GM21526 (cell line): Measurements from ENCODE around the gene RANBP9.

Experiments
- ATAC-seq: cut with Tn5 transposase; IDR thresholded peaks from one replicate; pipeline ENCODE4 v1.9.1; 2021; ENCODE audit warnings: moderate library complexity; ENCODE audit not compliant: unreplicated experiment, low FRiP score

Gene RANBP9

GRCh38 chr6:13679996-13680395, 31.6 kb downstream of the RANBP9 start:
- no peak for ATAC-seq

- ATAC-seq: no peak
Measured at GRCh38 chr6:13678255-13678983, 33.2 kb downstream of the RANBP9 start.

DNA sequence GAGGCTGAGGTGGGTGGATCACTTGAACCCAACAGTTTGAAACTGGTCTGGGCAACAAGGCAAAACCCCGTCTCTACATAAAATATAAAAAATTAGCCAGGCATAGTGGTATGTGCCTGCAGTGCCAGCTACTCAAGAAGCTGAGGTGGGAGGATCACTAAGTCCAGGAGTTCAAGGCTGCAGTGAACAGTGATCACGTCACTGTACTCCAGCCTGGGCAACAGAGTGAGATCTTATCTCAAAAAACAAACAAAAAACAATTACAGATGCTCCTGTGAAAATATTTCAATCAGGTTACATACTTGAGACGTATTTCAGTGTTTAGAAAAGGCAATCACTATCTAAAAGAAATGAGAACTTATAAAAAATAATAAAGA, 33.8 kb downstream of the RANBP9 start:
- no peak for ATAC-seq

GRCh38 chr6:13676551-13677156, 35.0 kb downstream of the RANBP9 start:
- ATAC-seq: no peak

- no peak for ATAC-seq
Measured at GRCh38 chr6:13674533-13675190, 37.0 kb downstream of the RANBP9 start.

DNA sequence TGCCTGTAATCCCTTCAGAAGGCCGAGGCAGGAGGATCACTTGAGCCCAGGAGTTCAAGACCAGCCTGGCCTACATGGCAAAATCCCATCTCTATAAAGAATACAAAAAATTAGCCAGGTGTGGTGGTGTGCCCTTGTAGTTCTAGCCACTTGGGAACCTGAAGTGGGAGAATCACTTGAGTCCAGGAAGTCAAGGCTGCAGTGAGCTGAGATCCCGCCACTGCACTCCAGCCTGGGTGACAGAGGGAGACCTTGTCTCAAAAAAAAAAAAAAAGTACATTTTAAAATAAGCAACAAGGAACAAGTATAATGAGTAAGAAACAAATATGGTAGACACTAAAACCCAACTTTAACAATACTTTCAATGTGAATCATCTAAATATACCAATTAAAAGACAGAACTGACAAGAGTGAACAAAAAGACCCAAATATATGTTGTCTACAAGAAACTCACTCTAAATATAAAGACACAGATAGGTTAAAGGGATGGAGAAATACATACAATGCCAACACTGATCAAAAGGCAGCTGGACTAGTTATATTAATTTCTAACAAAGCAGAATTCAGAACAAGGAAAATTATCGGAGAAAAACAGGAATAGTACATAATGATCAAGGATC, 37.7 kb downstream of the RANBP9 start:
- no peak for ATAC-seq

- ATAC-seq: no peak
Measured at GRCh38 chr6:13673368-13673767, 38.3 kb downstream of the RANBP9 start.

DNA sequence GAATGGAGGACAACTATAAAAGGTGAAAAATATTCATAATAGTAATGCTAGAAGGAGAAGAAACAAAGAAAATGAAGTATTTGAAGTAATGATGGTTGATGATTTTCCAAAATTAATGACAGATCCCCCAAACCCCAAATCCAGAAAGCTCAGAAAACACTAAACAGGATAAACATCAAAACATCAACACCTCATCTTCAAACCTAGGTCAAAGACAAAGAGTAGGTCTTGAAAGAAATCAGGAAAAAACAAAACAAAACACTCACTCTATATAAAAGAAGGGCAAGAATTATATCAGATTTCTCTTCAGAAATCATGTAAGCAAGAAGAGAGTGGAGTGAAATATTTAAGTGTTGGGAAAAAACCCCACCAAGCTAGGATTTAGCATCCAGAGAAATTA, 38.7 kb downstream of the RANBP9 start:
- ATAC-seq: no peak

GRCh38 chr6:13671548-13672127, 40.0 kb downstream of the RANBP9 start:
- ATAC-seq: no peak

GRCh38 chr6:13669476-13669875, 42.2 kb downstream of the RANBP9 start:
- no peak for ATAC-seq

DNA sequence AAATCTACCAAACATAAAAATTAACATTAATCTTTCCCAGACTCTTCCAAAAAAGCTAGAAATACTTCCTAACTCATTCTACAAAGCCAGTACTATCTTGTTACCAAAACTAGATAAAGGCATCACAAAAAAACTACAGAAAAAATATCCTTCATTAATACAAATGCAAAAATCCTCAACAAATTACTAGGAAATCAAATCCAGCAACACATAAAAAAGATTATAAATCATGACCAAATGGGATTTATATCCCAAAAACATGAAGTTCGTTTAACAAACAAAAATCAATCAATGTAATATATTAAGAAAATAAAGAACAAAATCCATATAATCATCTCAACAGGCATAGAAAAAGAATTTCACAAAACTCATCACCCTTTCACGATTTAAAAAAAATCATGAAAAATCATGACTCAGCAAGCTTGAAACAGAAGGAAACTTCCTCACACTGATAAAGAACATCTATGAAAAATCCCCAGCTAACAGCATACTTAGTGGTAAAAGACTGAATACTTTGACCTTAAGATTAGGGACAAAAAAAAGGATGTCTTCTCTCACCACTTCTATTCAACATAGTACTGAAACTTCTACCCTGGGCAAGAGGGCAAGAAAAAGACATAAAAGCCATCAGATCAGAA, 43.2 kb downstream of the RANBP9 start:
- ATAC-seq: no peak

- no peak for ATAC-seq
Measured at GRCh38 chr6:13667655-13668054, 44.0 kb downstream of the RANBP9 start.

DNA sequence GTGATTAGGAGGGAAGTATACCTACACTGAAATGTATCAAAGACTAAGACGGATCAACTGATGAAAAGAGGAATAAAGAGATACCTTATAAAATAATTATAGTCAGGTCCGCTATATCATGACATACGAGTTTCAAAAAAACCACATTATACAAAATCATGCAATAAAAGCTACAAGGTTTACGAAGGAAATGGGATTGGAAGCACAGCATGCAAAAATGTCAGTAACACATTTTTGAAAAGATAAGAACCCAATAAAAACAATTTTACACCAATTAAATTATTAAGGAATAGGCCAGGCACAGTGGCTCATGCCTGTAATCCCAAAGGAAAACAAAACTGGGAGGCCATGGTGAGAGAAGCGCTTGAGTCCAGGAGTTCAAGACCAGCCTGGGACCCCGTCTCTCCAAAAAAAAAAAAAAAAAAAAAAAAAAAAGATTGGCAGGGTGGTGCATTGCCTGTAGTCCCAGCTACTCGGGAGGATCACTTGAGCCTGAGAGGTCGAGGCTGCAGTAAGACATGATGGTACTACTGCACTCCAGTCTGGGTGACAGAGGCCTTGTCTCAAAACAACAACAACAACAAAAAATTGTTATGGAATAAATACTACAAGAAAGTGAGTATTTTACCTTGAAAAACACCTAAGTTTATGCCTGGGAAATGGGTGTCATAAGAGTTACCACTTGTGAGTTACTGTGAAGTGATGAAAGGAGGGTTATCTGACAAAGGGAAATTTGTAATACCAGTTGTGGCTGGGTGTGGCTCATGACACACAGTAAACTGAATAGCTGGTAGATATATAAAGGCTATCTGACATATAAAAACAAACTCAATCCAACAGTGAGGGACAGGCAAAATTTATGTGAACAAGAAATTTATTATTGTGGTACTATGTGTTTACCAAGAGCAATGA, 45.2 kb downstream of the RANBP9 start:
- no peak for ATAC-seq

GRCh38 chr6:13664703-13665352, 46.8 kb downstream of the RANBP9 start:
- ATAC-seq: no peak

DNA sequence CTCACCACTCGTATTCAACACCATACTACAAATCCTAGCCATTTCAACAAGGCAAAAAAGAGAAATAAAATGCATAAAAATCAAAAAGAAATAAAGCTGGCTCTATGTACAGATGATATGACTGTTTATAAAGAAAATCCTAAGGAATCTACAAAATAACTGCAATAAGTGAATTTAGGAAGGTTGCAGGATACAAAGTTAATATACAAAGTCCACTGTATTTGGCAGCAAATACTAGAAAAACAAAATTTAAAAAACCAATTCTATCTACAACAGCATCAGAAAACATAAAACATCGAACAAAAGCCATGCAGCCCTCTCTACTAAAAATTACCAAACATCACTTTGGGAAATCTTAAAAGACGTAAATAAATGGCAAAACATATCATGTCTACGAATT, 47.6 kb downstream of the RANBP9 start:
- no peak for ATAC-seq

DNA sequence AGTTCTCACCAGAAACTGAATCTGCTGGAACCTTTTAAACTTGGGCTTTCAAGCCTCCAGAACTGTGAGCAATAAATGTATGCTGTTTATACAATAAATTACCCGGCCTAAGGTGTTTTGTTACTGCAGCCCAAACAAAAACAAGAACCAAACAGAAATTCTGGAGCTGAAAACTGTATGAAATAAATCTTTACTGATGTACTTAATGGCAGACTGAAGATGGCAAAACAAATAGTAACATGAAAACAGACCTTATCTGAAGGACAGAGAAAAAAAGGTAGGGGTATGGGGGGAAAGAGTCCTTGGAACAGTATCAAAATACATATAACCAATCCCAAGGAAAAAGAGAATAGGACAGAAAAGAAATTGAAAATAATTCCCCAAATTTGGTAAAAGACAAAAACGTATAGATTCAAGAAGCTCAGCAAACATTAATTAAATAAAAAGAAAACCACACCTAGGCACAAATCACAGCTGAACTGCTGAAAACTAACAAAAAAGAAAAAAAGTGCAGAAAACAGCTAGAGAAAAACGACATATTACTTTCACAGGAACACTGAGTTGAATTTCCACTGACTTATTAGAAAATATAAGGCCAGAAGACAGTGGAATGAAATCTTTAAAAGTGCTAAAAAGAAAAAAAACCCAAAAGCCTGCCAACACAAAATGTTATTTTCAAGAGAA, 48.8 kb downstream of the RANBP9 start:
- ATAC-seq: no peak

DNA sequence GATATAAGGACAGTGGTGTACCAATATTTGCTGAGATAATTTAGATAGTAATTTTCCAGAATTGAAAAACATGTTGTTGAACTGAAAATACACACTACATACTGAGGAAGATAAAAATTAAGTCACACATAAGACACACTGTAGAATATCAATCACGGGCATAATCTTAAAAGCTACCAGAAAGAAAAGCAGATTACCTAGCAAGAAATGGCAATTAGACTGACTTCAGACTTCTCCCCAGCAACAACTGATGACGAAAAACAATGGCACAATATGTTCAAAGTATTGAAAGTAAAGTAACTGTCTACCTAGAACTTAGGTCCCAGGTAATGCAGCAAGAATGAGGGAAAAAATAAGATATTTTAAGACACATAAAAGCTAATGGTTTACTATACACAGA, 50.0 kb downstream of the RANBP9 start:
- no peak for ATAC-seq

DNA sequence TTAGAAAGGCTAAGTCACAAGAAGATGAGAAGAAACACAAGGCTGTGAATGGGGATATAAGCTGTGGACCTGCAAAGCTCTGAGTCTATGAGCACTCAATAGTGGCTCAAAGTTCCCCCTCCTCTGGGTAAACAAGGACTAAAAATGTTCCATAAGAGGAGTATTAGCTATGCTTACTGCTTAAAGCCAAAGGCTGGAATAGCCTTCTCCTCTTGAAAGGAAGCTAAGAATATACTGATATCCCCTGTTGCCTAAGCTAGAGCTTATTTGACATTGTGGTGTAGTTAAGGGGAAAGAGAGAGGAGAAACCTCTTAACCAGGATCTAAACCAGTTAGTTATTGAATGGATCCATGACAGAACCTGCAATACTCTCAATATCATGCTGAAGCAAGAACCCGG, 50.7 kb downstream of the RANBP9 start:
- ATAC-seq: no peak

GRCh38 chr6:13660273-13660672, 51.4 kb downstream of the RANBP9 start:
- ATAC-seq: no peak
